Prostate gland (tissue), 2 donors: ENCODE results near the gene SLC22A17.

ENCODE experiments used
- POLR2AphosphoS5 ChIP-seq: sonication (generic); formaldehyde crosslinking; IDR thresholded peaks from one replicate; pipeline ENCODE4 v1.6.1; 2017; ENCODE audit warnings: antibody characterized with exemption
- TF ChIP-seq, protein P1 (sequence below), 4 experiments: fragments of 200-600 bp in 2 of 4; fragments of 450-650 bp in 2 of 4; sonication (generic) in 2 of 4; IDR thresholded peaks; 1 replicate in 3 of 4; 2 replicates in 1 of 4; pipeline ENCODE4 v1.5.1; 2016 to 2019; ENCODE audit warnings: antibody characterized with exemption in 4 of 4, mild to moderate bottlenecking in 2 of 4, moderate library complexity in 2 of 4

- TF ChIP-seq, protein P1, sequence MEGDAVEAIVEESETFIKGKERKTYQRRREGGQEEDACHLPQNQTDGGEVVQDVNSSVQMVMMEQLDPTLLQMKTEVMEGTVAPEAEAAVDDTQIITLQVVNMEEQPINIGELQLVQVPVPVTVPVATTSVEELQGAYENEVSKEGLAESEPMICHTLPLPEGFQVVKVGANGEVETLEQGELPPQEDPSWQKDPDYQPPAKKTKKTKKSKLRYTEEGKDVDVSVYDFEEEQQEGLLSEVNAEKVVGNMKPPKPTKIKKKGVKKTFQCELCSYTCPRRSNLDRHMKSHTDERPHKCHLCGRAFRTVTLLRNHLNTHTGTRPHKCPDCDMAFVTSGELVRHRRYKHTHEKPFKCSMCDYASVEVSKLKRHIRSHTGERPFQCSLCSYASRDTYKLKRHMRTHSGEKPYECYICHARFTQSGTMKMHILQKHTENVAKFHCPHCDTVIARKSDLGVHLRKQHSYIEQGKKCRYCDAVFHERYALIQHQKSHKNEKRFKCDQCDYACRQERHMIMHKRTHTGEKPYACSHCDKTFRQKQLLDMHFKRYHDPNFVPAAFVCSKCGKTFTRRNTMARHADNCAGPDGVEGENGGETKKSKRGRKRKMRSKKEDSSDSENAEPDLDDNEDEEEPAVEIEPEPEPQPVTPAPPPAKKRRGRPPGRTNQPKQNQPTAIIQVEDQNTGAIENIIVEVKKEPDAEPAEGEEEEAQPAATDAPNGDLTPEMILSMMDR (IDR thresholded peaks at IDR 0.05): no peak
- TF ChIP-seq POLR2AphosphoS5: no peak
Measured at GRCh38 chr14:23316300-23316699, 36.4 kb downstream of the SLC22A17 start.
